ENCODE results near the gene GTPBP3.
"Not testable (repeated sequence)": the region's sequence is repeated elsewhere in the genome, so short reads cannot be mapped to it uniquely, and the experiment has no call there.

Gene GTPBP3

GRCh38 chr19:17341845-17342244, 4.5 kb downstream of the GTPBP3 start:
- DNase-seq = no peak

GRCh38 chr19:17346109-17346671, 8.8 kb downstream of the GTPBP3 start:
- DNase-seq = peak; percentile 59

- DNase-seq = no peak
Measured at GRCh38 chr19:17347361-17347760, 10.0 kb downstream of the GTPBP3 start.

- DNase-seq = no peak
Measured at GRCh38 chr19:17347877-17348276, 10.5 kb downstream of the GTPBP3 start.

- no peak for DNase-seq
Measured at GRCh38 chr19:17348700-17349099, 11.3 kb downstream of the GTPBP3 start.

- DNase-seq = no peak
Measured at GRCh38 chr19:17351815-17352435, 14.6 kb downstream of the GTPBP3 start.

GRCh38 chr19:17352608-17353280, 15.4 kb downstream of the GTPBP3 start:
- no peak for DNase-seq

GRCh38 chr19:17353386-17353785, 16.0 kb downstream of the GTPBP3 start:
- no peak for DNase-seq

- DNase-seq = no peak
Measured at GRCh38 chr19:17357078-17357666, 19.8 kb downstream of the GTPBP3 start.

GRCh38 chr19:17357724-17358123, 20.4 kb downstream of the GTPBP3 start:
- no peak for DNase-seq

GRCh38 chr19:17358395-17358794, 21.0 kb downstream of the GTPBP3 start:
- DNase-seq = no peak

GRCh38 chr19:17359905-17360800, 22.8 kb downstream of the GTPBP3 start:
- no peak for DNase-seq

- not testable (repeated sequence) for DNase-seq
Measured at GRCh38 chr19:17363852-17364605, 26.7 kb downstream of the GTPBP3 start.

- no peak for DNase-seq
Measured at GRCh38 chr19:17365361-17365760, 28.0 kb downstream of the GTPBP3 start.

GRCh38 chr19:17370026-17370587, 32.8 kb downstream of the GTPBP3 start:
- DNase-seq = peak; percentile 89

GRCh38 chr19:17376935-17377600, 39.7 kb downstream of the GTPBP3 start, which contains the start of gene PLVAP:
Gene PLVAP (minus strand): TSS chr19:17377342. CDS start chr19:17377288, 54 bp downstream.
- DNase-seq = no peak

- no peak for DNase-seq
Measured at GRCh38 chr19:17378271-17378670, 40.9 kb downstream of the GTPBP3 start.

GRCh38 chr19:17379221-17379631, 41.9 kb downstream of the GTPBP3 start:
- DNase-seq = no peak

- DNase-seq = no peak
Measured at GRCh38 chr19:17380426-17381138, 43.2 kb downstream of the GTPBP3 start.

- peak; percentile 38 for DNase-seq
Measured at GRCh38 chr19:17385878-17386611, 48.7 kb downstream of the GTPBP3 start.
